Adrenal gland (tissue), 5 donors: Measurements from ENCODE around the gene NYAP2.

Source experiments
- CTCF ChIP-seq, 6 experiments: fragments of 450-650 bp in 4 of 6; fragments of 200-600 bp in 2 of 6; sonication (generic) in 1 of 6; IDR thresholded peaks; 1 replicate in 5 of 6; 2 replicates in 1 of 6; pipeline versions ENCODE4 v1.5.1 to v1.8.0; 2016 to 2021; ENCODE audit warnings: antibody characterized with exemption in 6 of 6, mild to moderate bottlenecking in 2 of 6, moderate library complexity in 1 of 6
- POLR2A ChIP-seq, 2 donors: fragments of 450-650 bp; IDR thresholded peaks; one replicate each; pipeline ENCODE4 v1.6.1; 2017; ENCODE audit warnings: antibody characterized with exemption in 2 of 2, mild to moderate bottlenecking in 2 of 2, moderate library complexity in 1 of 2
- donor health status: DM: no; HTN: no; CAD: no.

GRCh38 chr2:225472161-225472560 is 72.7 kb downstream of the NYAP2 start:
- TF ChIP-seq POLR2A (IDR thresholded peaks at IDR 0.05) (no peak), CTCF (IDR thresholded peaks at IDR 0.05) (no peak)
